Stimulated activated effector memory CD8-positive, alpha-beta T cell treated with anti-CD3 and anti-CD28 coated beads, Interleukin-12 subunit alpha, Interleukin-12 subunit beta, amount 100 ng/mL, for 72 hours (primary cell): Measurements from ENCODE around the gene TMEM184A.

ENCODE experiments used
- ATAC-seq: fragments of 150-1000 bp; cut with Tn5 transposase; 2 replicates; pipeline ENCODE4 v1.10.0; 2021
- DNase-seq, 2 donors: peaks; one replicate each; pipeline ENCODE4 v3.0.0; 2021 to 2022; ENCODE audit warnings: low spot score in 2 of 2
- H3K27ac Mint-ChIP-seq: one replicate; pipeline ENCODE4 v1.8.0; 2022; ENCODE audit warnings: mild to moderate bottlenecking, mixed read lengths
- H3K36me3 Mint-ChIP-seq: one replicate; pipeline ENCODE4 v1.8.0; 2022; ENCODE audit warnings: mild to moderate bottlenecking, mixed read lengths
- H3K4me1 Mint-ChIP-seq: one replicate; pipeline ENCODE4 v1.8.0; 2022; ENCODE audit warnings: mixed read lengths
- H3K4me3 Mint-ChIP-seq: one replicate; pipeline ENCODE4 v1.8.0; 2022; ENCODE audit warnings: mild to moderate bottlenecking, mixed read lengths
- H3K9me3 Mint-ChIP-seq: one replicate; pipeline ENCODE4 v1.8.0; 2022; ENCODE audit warnings: mixed read lengths

Gene TMEM184A

DNA sequence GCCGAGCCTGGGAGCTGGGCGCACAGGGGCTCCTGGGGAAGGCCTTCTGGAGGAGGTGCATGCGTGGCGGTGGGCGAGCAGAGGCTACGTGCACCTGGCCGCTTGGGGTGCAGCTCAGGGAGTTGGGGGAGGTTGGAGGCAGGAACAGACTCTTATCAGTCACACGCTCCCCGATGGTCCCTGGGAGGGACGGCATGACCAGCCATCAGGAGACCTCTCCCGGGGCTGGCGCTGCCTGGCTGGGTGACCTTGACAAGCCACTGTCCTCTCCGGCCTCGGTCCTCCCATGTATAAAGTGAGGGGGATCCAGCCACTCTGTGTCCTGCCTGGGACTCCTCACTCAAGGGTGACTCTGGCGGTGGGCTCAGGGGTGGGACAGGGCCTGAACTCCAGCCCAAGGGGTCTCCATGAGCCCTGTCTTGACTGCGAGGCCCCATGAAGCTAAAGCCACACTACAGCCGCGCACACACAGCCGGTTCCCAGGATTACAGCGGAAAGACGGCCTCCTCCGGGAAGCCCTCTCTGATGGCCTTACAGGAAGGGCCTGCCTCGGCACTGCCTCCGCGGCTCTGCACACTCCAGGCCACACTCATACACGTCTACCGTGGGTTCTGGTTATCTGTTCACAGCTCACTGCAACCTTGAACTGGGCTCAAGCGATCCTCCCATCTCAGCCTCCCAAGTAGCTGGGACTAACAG lies 2.3 kb downstream of the TMEM184A start:
- Mint-ChIP-seq H3K4me3 (no peak overlapping the region), H3K27ac (no peak overlapping the region), H3K4me1 (peaks cover 3% of the 10 kb centered on the region), H3K9me3 (no peaks in the 10 kb centered on the region), H3K36me3 (no peaks in the 10 kb centered on the region)
- no peak for DNase-seq
- ATAC-seq, result no peak

GRCh38 chr7:1552200-1552599 lies 3.8 kb downstream of the TMEM184A start:
- Mint-ChIP-seq H3K9me3 (no peaks in the 10 kb centered on the region), H3K4me1 (peaks cover 9% of the 10 kb centered on the region), H3K36me3 (no peaks in the 10 kb centered on the region), H3K27ac (no peak overlapping the region), H3K4me3 (no peak overlapping the region)
- ATAC-seq (no peak), DNase-seq (no peak)

- Mint-ChIP-seq H3K9me3 (no peaks in the 10 kb centered on the region), H3K27ac (no peak overlapping the region), H3K4me1 (peaks cover 9% of the 10 kb centered on the region), H3K36me3 (peaks cover 4% of the 10 kb centered on the region), H3K4me3 (no peak overlapping the region)
- no peak for ATAC-seq
- no peak for DNase-seq
Observed at GRCh38 chr7:1550846-1551155, 5.2 kb downstream of the TMEM184A start.

DNA sequence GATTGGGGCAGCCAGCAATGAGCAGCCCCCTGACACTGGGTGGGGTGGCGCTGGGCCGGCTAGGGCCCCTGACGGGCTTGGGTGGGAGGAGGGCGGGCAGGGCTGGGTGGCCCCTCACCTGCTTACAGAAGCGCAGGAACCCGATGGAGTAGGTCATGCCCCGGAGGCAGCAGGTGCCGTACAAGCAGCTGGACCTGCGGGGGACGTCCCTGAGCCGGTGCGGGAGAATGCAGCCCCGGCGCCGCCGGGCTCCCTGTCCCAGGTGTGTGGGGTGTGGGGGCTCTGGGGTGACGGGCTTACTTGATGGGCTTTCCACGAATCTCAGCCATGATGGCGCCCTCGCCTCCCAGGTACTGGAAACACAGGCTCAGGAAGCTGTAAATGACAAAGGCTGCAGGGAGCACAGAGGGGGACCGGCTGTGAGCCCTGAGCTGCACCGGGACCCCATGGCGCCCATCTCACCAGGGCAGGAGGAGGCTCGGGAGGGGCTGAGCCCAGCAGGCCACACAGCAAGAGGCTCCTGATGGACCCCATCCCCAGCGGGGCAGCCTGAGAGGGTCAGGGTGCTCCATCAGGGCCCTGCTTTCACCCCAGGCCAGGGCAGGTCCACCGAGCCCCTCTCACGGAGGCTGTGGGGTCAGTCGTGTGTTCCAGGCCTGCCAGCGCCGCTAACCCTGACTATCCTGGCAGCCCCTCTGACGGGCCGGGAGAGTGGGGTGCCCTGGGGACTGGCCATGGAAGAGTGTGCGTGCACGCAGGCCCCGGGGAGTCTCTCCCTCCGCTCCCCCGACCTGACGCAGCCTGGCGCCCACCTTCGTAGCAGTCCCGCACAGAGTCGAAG lies 5.8 kb downstream of the TMEM184A start:
- H3K36me3 Mint-ChIP-seq, result peaks cover 5% of the 10 kb centered on the region
- ATAC-seq, result no peak
- H3K9me3 Mint-ChIP-seq, result no peaks in the 10 kb centered on the region
- H3K27ac Mint-ChIP-seq, result no peak overlapping the region
- no peak overlapping the region for H3K4me3 Mint-ChIP-seq
- DNase-seq, result no peak
- peaks cover 9% of the 10 kb centered on the region for H3K4me1 Mint-ChIP-seq

DNA sequence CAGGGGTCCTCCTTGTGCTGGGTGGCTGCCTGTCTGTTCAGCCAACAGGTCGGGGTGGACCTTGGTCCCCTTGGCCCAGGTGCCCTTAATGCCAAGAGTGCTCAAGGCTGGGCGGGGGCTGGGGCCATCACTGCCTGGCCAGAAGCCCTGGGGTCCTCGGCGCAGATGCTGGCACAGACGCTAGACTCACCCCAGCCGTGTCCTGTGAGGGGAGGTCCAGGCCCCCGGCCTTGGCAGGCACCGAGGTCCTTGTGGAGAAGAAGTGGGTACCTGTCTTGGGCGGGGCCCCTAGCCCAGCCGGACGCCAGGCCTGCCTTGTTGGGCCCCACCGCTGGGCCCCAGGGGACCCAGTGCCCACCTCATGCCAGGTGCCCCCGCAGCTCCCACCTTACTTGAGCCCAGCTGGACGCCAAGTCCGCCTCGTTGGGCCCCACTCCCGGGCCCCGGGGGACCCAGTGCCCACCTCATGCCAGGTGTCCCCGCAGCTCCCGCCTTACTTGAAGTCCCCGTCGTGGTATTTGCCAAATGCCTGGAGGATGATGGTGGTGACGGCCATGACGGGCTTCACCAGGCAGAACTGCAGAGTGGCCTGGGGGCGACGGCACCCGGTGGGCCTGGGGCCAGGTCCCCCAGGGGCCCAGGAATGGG lies 6.5 kb downstream of the TMEM184A start:
- no peak overlapping the region for H3K27ac Mint-ChIP-seq
- peaks cover 9% of the 10 kb centered on the region for H3K4me1 Mint-ChIP-seq
- H3K4me3 Mint-ChIP-seq, result no peak overlapping the region
- H3K36me3 Mint-ChIP-seq, result peaks cover 10% of the 10 kb centered on the region
- DNase-seq, result no peak
- H3K9me3 Mint-ChIP-seq, result no peaks in the 10 kb centered on the region
- ATAC-seq, result no peak

GRCh38 chr7:1548944-1549343 lies 7.1 kb downstream of the TMEM184A start:
- DNase-seq, result no peak
- peak overlapping the region; percentile 66 for H3K27ac Mint-ChIP-seq
- H3K4me3 Mint-ChIP-seq, result no peak overlapping the region
- H3K9me3 Mint-ChIP-seq, result no peaks in the 10 kb centered on the region
- H3K4me1 Mint-ChIP-seq, result peaks cover 9% of the 10 kb centered on the region
- H3K36me3 Mint-ChIP-seq, result peaks cover 15% of the 10 kb centered on the region
- ATAC-seq, result no peak

DNA sequence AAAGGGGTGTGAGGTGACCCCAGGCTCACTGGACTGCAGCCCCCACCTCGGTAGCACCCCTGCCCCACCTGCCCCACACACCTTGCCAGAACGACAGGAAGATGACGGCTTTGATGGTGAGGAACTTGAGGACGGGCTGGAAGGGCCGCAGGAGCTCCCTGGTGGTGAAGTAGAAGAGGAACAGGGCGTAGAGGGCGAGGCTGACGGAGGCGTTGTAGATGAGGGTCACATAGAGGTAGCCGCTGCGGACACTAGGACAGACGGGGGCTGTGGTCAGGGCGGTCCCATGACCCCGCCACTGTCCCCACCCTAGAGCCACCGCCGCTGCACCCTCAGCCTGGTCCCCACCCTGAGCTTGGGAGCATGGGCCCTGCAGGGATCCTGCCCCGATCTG lies 7.6 kb downstream of the TMEM184A start:
- Mint-ChIP-seq H3K27ac (peak overlapping the region; percentile 66), H3K4me1 (peaks cover 9% of the 10 kb centered on the region), H3K4me3 (no peak overlapping the region), H3K9me3 (no peaks in the 10 kb centered on the region), H3K36me3 (peaks cover 20% of the 10 kb centered on the region)
- no peak for DNase-seq
- ATAC-seq, result no peak

DNA sequence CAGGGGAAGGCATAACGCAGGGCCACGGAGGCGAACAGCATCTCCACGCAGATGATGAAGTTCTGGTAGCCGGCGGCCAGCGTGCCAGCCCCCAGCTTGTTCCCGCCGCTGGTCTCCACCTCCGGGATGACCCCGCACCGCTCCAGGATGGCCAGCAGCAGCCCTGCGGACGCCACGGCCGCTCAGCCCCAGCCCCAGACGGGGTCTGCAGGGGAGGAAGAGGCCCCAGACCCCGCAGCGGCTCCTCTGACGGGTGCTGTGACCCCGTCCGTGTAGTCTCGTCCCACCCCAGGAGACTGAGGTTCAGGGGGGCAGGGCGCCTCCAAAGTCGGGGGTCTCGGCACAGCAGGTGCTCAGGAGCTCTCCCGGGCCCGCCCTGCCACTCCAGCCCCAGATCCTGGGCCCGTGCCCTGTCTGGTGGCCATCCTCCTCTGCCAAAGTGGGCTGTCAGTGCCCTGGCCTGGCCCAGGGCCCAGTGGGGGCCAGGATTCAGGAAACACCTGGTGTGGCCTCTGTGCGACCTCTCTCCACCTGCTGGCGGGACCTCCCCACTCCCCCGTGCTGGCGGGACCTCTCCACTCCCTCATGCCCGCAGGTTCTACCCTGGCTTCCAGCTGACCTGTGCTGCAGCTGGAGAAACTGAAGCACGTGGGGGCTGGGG lies 8.1 kb downstream of the TMEM184A start:
- H3K4me1 Mint-ChIP-seq, result peaks cover 9% of the 10 kb centered on the region
- no peak overlapping the region for H3K4me3 Mint-ChIP-seq
- H3K36me3 Mint-ChIP-seq, result peaks cover 23% of the 10 kb centered on the region
- no peaks in the 10 kb centered on the region for H3K9me3 Mint-ChIP-seq
- H3K27ac Mint-ChIP-seq, result peak overlapping the region; percentile 66
- ATAC-seq (no peak), DNase-seq (no peak)

GRCh38 chr7:1546909-1547776 lies 8.9 kb downstream of the TMEM184A start:
- no peak overlapping the region for H3K27ac Mint-ChIP-seq
- no peaks in the 10 kb centered on the region for H3K9me3 Mint-ChIP-seq
- peaks cover 30% of the 10 kb centered on the region for H3K36me3 Mint-ChIP-seq
- no peak for ATAC-seq
- H3K4me3 Mint-ChIP-seq, result no peak overlapping the region
- H3K4me1 Mint-ChIP-seq, result peaks cover 9% of the 10 kb centered on the region
- DNase-seq, result no peak

GRCh38 chr7:1546274-1546908 lies 9.6 kb downstream of the TMEM184A start:
- Mint-ChIP-seq H3K27ac (no peak overlapping the region), H3K4me3 (no peak overlapping the region), H3K4me1 (peaks cover 9% of the 10 kb centered on the region), H3K36me3 (peaks cover 38% of the 10 kb centered on the region), H3K9me3 (no peaks in the 10 kb centered on the region)
- no peak for DNase-seq
- no peak for ATAC-seq

DNA sequence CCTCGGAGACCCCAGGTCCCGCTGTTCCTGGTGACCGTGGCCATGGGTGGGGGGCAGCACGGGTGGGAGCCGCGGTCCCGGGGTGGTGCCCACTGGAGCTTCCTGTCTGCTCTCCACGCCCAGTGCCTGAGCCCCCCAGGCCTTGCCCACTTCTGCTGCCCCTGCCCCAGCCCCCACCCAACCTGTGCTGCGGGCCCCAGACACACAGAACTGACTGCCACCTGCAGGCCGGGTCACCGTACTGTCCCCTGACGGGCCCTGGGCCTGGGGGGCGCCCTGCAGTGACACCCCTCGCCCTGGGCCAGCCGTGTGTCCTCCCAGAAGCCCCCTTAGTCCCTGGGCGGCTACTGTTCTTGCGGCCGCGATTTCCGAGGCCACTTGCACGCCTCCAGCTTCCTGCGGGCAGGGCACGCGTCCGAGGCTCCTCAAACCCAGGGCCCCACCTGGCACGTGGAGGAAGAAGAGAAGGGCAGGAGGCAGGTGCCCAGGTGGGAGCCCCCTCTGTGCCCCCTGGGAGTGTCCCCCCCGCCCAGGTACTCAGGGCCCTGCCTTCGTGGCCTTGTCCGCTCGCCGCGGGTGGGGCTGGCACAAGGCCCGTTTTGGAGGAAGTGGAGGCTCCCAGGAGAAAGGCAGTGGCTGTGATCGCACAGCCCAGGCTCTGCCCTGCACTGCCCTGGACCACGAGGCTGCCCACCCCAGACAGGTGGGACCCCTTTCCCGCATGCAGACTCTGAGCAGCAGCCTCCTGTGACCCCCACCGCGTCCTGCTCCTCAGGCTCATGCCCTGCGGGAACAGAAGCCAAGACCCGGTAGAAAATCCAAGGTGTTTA lies 10.4 kb downstream of the TMEM184A start:
- peaks cover 9% of the 10 kb centered on the region for H3K4me1 Mint-ChIP-seq
- H3K27ac Mint-ChIP-seq, result no peak overlapping the region
- DNase-seq (no peak), ATAC-seq (no peak)
- H3K9me3 Mint-ChIP-seq, result no peaks in the 10 kb centered on the region
- peaks cover 45% of the 10 kb centered on the region for H3K36me3 Mint-ChIP-seq
- H3K4me3 Mint-ChIP-seq, result no peak overlapping the region

DNA sequence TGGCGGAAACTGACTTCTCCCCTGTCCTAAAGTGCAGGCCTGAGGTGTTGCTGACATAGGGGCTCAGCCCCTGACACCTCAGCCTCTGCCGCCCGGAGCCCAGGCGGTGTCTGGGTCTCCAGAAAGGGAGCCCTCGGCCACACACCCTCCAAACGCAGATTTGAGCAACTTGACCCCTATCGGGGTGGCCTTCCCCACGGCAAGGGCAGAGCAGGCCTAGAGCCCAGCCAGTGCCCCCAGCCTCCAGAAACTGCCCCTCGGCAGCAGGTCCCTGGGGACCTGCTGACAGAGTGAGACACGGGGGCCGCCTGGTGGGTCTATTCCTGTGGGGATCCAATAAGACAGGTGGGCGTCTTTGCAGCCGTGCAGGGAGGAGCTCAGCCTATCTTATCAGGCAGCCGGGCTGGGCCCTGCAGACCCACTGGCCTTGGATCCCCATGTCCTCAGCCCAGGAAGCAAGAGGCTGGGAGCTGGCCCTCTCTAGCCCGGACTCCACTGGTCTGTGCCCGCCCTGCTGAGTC lies 11.0 kb downstream of the TMEM184A start:
- DNase-seq (no peak), ATAC-seq (no peak)
- H3K4me3 Mint-ChIP-seq, result no peak overlapping the region
- peaks cover 9% of the 10 kb centered on the region for H3K4me1 Mint-ChIP-seq
- H3K27ac Mint-ChIP-seq, result no peak overlapping the region
- peaks cover 48% of the 10 kb centered on the region for H3K36me3 Mint-ChIP-seq
- H3K9me3 Mint-ChIP-seq, result no peaks in the 10 kb centered on the region

GRCh38 chr7:1544178-1544895 lies 11.7 kb downstream of the TMEM184A start:
- no peaks in the 10 kb centered on the region for H3K9me3 Mint-ChIP-seq
- ATAC-seq, result peak; percentile 14
- no peak overlapping the region for H3K27ac Mint-ChIP-seq
- H3K4me3 Mint-ChIP-seq, result no peak overlapping the region
- DNase-seq, result no peak
- H3K4me1 Mint-ChIP-seq, result peaks cover 9% of the 10 kb centered on the region
- H3K36me3 Mint-ChIP-seq, result peaks cover 48% of the 10 kb centered on the region
